Choroid plexus epithelial cell (primary cell): ENCODE data around the gene HDGF.

Experiments
- DNase-seq: peaks from one replicate; pipeline ENCODE4 v3.0.0-alpha.2; 2010; ENCODE audit warnings: low read depth
- H3K4me3 ChIP-seq: 2 replicates; pipeline ENCODE4 v1.5.1; 2011; ENCODE audit warnings: low read depth, mild to moderate bottlenecking, control low read depth, low read length, moderate library complexity
- TF ChIP-seq, protein P1 (sequence below): conservative IDR thresholded peaks from 2 replicates; pipeline ENCODE4 v1.5.1; 2011; ENCODE audit warnings: low read depth, mild to moderate bottlenecking, control low read depth, inconsistent platforms, low read length, moderate library complexity

Gene HDGF

DNA sequence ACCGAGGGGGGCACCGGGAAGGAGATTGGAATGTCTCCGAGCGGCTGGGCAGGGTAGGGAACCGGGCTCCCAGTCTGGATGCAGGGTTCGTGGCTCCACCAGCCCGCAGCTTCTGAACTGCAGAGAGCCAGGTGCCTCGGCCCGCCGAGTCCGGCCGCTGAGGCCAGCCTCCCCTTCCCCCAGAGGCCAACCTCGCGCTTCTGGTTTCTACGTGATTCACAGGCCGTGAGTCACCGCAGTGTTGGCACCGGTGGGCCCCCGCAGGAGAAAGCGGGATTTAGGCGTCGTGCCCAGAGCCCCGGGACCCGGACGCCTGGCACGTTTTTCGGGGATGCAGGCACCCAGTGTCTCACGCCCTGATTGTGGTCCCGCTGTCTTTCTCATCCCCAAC lies 46.5 kb downstream of the HDGF start:
- TF ChIP-seq, protein P1, sequence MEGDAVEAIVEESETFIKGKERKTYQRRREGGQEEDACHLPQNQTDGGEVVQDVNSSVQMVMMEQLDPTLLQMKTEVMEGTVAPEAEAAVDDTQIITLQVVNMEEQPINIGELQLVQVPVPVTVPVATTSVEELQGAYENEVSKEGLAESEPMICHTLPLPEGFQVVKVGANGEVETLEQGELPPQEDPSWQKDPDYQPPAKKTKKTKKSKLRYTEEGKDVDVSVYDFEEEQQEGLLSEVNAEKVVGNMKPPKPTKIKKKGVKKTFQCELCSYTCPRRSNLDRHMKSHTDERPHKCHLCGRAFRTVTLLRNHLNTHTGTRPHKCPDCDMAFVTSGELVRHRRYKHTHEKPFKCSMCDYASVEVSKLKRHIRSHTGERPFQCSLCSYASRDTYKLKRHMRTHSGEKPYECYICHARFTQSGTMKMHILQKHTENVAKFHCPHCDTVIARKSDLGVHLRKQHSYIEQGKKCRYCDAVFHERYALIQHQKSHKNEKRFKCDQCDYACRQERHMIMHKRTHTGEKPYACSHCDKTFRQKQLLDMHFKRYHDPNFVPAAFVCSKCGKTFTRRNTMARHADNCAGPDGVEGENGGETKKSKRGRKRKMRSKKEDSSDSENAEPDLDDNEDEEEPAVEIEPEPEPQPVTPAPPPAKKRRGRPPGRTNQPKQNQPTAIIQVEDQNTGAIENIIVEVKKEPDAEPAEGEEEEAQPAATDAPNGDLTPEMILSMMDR: no peak
- DNase-seq: peak; percentile 54
- peak overlapping the region; percentile 49 for H3K4me3 ChIP-seq

DNA sequence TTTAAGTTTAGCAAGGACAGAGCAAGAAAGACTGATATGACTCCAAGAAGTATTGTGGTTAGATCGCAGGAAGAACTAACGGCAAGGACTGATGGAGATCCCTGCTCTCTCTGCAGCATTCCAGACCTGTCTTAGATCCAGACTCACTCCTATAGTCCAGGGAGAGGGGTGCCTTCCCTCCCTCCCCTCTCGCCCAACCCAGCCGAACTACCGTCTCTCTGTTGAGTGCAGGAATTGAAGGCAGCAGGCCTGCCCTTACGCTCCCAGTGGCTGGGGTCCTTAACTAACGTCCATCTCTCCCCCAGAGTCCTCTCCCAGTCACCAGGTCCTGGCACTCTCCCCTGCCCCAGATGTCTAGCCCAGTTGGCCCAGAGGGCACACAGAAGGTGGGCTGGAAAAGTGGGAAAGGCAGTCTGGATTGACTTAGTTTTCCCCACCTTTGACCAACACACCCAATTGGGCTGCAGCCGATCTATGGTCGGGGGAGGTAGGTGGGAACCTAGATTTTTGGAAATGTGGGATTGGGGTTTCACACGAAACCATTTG lies 47.2 kb downstream of the HDGF start:
- TF ChIP-seq, protein P1: no peak
- DNase-seq: no peak
- H3K4me3 ChIP-seq: peak overlapping the region; percentile 49

DNA sequence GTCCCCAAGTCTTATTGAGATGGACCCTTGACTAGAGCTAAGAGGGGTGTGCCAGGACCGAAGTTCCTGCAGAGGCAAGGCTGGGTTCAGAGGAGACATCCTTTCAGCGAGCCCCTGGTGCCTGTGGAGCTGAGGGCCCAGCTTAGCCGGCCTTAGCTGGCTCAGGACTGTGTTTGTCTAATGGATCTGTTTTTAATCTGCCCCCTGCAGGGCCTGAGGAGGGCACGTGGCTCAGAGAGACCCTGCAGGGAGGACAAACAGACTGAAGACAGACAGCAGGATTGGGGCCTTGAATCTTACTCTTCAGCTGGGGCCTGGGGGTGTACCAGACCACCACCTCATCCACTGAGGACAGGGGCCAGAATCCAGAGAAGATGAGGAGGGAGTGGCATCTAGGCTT lies 47.7 kb downstream of the HDGF start:
- H3K4me3 ChIP-seq: peak overlapping the region; percentile 3
- TF ChIP-seq, protein P1: peak; percentile 21
- peak; percentile 69 for DNase-seq

DNA sequence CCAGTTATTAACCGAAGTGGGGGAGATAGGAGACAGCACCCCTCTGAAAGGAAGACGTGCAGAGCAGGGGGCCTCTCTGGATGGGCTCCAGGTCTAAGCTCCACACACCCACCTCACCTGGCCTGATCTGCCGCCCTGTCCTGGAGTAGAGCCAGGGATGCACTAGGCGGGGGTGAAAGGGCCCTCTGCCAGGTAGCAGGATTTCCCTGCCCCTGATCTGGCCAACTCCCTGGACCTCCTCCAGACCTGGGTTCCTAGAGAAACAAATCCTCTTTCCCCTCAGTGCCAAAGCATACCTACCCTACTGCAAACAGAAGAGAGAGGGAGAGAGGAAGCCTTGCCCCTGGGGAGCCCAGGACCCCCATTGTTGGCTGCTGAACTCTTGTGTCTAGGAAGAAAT lies 48.1 kb downstream of the HDGF start:
- DNase-seq: no peak
- peak overlapping the region; percentile 3 for H3K4me3 ChIP-seq
- TF ChIP-seq, protein P1: no peak

DNA sequence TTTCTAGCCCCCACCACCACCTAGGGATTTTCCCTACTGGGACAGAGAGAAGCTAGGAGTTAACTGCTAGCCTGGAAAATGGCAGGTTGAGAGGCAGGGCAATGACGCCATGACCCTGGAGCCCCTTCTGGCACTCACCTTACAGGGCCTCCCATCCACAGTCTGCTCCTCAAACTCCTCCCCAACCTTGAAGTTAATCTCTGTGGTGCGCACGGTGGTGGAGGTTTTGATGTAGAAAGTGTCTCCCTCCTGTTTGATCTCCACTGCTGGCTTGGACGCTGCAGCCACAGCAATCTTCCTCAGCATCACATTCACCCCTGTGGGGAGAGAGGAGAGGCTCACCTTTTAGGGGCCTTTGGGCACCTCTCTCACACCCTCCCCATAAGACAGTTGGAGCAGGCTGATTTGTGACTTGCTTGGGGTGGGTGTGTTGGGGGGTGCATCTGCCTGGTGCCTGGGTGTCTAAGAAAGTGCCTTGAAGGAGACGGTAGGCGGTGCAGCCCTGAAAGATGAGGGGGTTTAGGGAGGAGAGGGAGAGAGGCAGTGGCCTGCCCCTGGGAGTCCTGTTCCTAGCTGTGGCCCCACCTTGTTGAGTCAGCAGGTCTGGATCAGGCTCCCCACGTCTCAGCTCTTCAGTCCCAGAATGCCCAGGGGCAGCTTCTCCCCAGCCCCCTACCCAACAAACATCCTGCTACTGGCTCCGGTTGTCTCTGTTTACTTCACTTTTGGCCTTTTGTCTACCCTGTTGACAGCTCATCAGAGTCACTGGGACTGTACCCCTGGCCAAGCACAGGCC lies 50.5 kb downstream of the HDGF start:
- DNase-seq: no peak
- no peak overlapping the region for H3K4me3 ChIP-seq
- TF ChIP-seq, protein P1: no peak

DNA sequence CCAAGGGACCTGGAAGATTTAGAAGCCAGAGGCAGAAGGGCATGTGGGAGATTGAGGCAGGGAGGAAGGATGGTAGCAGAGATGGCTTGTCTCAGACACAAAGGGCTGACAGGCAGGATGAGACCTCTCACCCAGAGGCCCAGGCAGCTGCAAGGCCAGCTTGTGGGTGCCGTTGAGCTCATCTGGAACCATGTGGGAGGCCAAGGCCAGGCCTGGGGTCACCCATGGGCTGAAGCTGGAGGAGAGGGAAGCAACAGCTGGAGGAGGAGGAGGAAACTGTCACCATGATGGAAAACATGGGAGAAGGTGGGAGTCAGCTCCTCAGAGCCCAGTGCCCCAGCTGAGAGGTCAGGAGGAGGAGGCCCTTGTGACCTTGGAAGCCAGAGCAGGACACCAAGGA lies 52.5 kb downstream of the HDGF start:
- TF ChIP-seq, protein P1: no peak
- no peak for DNase-seq
- no peak overlapping the region for H3K4me3 ChIP-seq

DNA sequence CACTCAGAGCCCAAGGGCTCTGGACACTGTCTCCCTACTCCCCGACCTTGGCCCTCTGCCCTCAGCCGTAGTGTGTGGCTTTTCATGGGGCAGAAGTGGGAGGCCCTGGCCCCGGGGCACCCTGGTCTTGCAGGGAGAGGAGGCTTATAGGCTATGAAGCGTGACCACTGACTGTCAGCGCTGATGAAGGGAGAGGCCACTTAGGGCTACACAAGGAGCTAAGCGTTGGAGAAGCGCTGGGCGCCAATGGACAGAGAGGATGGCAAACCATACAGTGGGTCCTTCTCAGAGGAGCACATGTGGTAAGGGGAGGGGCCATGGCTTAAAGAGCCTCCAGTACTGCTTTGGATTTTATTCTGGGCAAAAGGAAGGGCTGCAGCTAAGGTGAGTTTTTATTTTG lies 54.0 kb downstream of the HDGF start:
- TF ChIP-seq, protein P1: no peak

More for the DNA sequence above, 54.0 kb downstream of the HDGF start:
- DNase-seq: no peak
- H3K4me3 ChIP-seq: no peak overlapping the region
